C4-2B (cell line): ENCODE measurements around the gene SLC11A2.

ENCODE experiments used
- ZFX ChIP-seq: fragments of 450-650 bp; IDR thresholded peaks from 2 replicates; pipeline ENCODE4 v1.6.1; 2017
- TF ChIP-seq, protein P1 (sequence below): fragments of 450-650 bp; conservative IDR thresholded peaks from 2 replicates; pipeline ENCODE4 v1.5.1; 2017; ENCODE audit warnings: mild to moderate bottlenecking

DNA sequence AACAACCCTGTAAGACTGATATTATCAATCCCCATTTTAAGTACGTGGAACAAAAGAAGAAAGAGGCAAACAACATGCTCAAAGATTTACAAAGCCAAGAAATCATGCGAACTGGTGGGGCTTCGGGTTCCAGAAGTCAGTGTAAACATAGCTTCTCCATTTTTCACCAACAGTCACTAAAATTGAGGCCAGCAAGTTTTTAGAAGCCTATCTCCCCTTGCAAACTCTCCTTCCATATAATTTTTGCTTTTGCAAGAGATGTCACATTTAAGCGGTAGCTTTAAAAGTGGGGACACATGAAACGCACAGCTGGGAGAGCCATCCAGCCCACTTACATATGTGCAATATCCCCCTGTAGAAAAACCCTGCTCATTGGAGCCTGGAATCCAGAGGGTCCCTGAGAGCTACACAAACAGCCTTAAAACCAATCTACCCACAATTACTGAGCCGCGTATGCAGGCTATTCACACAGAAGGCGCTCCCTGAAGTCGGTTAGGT, 797 bp downstream of the SLC11A2 start:
- TF ChIP-seq, protein P1, sequence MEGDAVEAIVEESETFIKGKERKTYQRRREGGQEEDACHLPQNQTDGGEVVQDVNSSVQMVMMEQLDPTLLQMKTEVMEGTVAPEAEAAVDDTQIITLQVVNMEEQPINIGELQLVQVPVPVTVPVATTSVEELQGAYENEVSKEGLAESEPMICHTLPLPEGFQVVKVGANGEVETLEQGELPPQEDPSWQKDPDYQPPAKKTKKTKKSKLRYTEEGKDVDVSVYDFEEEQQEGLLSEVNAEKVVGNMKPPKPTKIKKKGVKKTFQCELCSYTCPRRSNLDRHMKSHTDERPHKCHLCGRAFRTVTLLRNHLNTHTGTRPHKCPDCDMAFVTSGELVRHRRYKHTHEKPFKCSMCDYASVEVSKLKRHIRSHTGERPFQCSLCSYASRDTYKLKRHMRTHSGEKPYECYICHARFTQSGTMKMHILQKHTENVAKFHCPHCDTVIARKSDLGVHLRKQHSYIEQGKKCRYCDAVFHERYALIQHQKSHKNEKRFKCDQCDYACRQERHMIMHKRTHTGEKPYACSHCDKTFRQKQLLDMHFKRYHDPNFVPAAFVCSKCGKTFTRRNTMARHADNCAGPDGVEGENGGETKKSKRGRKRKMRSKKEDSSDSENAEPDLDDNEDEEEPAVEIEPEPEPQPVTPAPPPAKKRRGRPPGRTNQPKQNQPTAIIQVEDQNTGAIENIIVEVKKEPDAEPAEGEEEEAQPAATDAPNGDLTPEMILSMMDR, result no peak
- TF ChIP-seq ZFX, result no peak
